Nasal cavity respiratory epithelium epithelial cell of viscerocranial mucosa (primary cell): Measurements from ENCODE around the gene ZNF746. TPM values are rescaled to one million over a fixed set of nuclear protein-coding genes. Genes with fewer than 3 reads are reported as not detected.

Experiments
- total RNA-seq: library from RNA; depleted of rRNA; stranded (reverse); fragments of >200 nt; gene quantifications from 2 replicates; pipeline ENCODE4 v1.2.3, GENCODE V29; 2014

ZNF746 gene
- total RNA-seq = 21.2 and 27.1 TPM in 2 replicates

DNA sequence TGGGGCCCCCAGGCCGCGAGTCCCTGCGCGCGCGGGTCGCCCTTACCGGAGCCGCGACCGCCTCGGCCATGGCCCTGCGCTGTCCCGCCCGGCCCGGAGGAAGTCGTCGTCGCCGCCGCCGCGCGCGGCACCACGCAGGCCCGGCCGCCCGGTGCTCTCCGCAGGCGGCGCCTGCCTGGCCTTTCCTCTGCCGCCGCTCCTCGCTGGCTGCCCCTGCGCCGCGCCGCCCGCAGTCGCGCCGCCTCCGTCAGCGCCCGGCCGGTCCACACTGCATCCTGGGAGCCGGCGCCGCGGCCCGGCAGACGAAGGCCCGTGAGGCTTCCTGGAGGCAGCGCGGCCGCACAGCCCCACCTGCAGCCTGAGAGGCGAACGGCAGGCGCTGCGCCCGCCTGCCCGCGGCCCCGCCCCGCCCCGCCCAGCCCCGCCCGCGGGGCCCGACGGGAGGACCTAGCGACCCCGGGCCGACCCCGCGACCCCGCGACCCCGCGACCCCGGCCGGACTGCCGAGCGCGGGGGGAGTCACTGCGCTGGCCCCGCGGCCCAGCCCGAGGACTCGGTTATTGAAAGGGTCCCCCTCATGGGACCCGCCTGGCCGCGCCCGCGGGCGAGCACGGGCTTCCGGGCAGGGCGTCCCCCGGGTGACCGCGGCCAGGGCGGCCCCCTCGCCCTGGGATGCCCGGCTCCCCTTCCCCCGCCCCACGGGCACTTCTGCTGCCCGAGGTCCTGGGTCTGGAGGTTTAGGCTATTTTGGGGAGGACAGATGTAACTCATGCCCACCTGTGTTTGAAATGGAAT, at the start of gene ZNF746:
ZNF746 (minus strand) TSS at position 343 of the 795 bp plus-strand sequence; CDS start at position 70, 273 bp downstream.

DNA sequence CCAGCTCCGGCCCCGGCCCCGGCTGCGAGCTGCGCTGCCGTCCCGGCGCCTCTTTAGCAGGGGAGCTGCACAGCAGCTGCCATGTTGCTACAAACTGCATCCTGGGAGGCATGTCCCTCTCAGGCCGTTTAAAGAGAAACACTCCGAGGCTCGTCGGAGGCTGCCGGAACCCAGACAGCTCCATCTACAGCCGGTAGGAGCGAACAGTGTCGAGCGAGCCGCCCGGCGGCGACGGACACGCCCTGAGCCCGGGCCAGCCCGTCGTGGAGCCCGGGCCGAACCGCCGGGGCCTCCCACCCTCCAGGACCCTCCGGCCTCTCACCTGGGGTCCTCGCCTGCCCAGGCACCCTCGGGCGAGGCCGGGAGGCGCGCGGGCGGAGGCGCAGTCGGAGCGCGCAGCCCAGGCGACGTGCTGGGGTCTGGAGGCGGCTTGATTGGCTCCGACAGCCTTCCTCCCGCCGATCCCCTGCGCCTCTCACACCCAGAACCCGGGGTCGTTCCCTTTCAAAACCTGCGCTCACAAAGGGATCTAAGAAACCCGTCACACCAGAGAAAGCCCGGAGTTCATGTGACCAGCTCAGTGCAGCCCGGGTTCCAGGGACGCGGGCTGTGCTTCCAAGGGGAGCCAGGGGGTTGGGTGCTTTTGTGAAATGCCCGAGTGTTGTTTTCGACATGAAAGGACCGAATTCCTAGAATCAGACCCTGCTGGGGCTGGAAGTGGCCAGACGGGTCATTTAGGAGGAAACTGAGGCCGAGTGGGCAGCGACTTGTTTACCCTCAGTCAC, 36.9 kb downstream of the ZNF746 start, which contains the start of gene ZNF777:
ZNF777 (minus strand) TSS at position 570 of the 785 bp plus-strand sequence. CDS start 5,040 bp downstream, outside the sequence.

Other genes starting within 250 kb of the ZNF746 start
- gene ZNF783, start 235.6 kb downstream of the ZNF746 start, total RNA-seq = 9.9 and 14.5 TPM in 2 replicates
- 7.2 and 17.4 TPM in 2 replicates for gene ZNF777, start 36.7 kb downstream of the ZNF746 start, total RNA-seq